ENCODE results near the gene SERPINC1. TPM values are rescaled to one million over a fixed set of nuclear protein-coding genes. Genes with fewer than 3 reads are reported as not detected.
"Not testable (repeated sequence)": the region's sequence is repeated elsewhere in the genome, so short reads cannot be mapped to it uniquely, and the experiment has no call there.

SERPINC1 gene
- total RNA-seq, 1 donor from 2014 or later = not detected

DNA sequence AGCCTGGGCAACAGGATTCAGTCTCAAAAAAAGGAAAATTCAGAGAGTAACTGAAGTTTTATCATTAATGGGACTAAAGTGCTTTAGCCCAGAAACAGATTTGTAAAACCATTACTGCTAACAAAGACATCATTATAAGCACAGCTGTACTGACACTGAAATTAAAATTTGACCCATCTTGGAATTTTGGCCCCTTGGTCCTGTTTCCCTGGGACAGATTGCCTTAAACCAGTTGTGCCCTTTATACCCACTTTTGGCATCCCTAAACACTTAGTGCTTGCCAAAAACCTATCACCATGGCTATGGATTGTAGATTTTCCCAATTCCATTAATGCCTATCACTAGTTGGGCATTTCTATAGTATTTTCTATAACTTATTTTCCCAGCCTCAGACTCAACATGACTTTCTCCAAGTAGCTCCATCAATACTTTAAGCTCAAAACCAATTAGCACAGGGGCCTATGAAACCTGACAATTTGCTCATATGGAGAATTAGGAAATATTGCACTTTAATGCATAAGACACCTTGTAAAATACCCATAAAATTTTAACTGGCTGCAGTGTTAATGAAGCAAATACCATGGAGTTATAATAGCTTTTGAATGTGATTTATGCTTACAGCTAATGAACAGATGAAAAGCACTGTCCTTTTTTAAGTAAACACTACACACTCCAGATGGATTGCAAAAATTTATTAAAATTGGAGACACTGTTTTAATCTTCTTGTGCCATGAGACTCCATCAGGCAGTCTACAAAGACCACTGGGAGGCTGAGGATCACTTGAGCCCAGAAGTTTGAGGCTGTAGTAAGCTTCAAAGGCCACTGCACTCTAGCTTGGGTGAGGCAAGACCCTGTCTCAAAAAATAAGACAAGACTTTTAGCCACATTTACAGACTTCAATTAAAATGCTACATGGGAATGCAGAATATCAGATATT is 53.6 kb downstream of the SERPINC1 start:
- DNase-seq (ENCODE audit: low read depth in 2 of 2) = no peak

- no peak for DNase-seq (ENCODE audit: low read depth in 2 of 2)
Observed at GRCh38 chr1:173862769-173863223, 54.3 kb downstream of the SERPINC1 start.

- not testable (repeated sequence) for DNase-seq (ENCODE audit: low read depth in 2 of 2)
Observed at GRCh38 chr1:173862146-173862768, 54.9 kb downstream of the SERPINC1 start.

GRCh38 chr1:173861731-173862145 is 55.4 kb downstream of the SERPINC1 start:
- DNase-seq (ENCODE audit: low read depth in 2 of 2) = no peak

GRCh38 chr1:173860065-173860464 is 57.1 kb downstream of the SERPINC1 start:
- no peak for DNase-seq (ENCODE audit: low read depth in 2 of 2)

DNA sequence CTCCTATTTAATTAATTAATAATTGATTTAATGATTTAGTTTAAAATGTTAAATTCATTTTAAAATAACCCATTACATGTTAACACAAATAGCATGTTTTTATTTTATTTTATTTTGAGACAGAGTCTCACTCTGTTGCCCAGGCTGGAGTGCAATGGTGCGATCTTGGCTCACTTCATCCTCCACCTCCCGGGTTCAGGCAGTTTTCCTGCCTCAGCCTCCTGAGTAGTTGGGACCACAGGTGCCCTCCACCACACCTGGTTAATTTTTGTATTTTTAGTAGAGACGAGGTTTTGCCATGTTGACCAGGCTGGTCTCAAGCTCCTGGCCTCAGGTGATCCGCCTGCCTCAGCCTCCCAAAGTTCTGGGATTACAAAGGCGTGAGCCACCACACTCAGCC is 57.6 kb downstream of the SERPINC1 start:
- not testable (repeated sequence) for DNase-seq (ENCODE audit: low read depth in 2 of 2)

DNA sequence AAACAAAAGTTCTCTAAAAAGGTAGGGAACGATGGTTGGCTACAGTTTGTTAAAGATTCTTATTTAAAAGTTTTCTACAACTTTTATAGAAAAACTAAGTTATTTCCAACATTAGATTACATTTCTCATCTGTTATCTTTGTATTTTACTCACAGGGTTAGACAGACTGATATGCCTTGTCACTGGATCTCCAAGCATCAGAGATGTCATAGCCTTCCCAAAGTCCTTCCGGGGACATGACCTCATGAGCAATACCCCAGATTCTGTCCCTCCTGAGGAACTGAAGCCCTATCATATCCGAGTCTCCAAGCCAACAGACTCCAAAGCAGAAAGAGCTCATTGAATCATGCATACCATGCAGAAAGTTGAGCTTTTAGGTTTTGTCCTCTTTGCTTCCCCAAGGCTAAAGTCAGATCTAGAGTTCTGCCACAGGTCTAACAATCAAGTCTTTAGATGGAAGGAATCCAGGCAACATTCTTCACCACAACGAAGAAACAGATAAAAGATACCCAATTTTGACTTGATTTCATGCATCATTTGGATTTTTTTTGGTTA is 59.7 kb downstream of the SERPINC1 start:
- no peak for DNase-seq (ENCODE audit: low read depth in 2 of 2)

DNA sequence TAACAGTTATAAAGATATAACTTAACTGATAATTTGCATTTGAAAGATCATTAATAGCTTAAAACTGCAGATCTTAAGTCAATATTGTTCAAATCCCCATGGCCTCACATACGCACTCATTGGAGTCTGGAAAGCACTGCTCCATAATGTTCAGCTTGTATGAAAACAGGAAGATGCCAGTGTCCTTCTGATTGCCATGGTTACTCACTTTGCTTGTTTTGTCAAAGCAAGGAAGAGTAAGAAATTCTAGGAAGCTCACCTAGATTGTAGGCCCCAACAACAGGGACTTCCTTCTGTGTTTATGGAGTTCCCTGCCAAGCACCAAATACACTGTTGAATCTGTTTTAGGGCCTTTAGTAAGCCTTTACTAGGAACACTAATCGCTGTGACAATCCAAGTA is 60.2 kb downstream of the SERPINC1 start:
- peak; percentile 65 to 68 for DNase-seq (ENCODE audit: low read depth in 2 of 2)

GRCh38 chr1:173856014-173856413 is 61.1 kb downstream of the SERPINC1 start:
- no peak for DNase-seq (ENCODE audit: low read depth in 2 of 2)

Other genes starting within 250 kb of the SERPINC1 start
- not detected in 2 replicates for gene ANKRD45, start 247.5 kb downstream of the SERPINC1 start, total RNA-seq
- 25.1 and 38.1 TPM in 2 replicates for gene KLHL20, start 202.3 kb downstream of the SERPINC1 start, total RNA-seq
- 8.9 and 10.2 TPM in 2 replicates for gene DARS2, start 92.7 kb downstream of the SERPINC1 start, total RNA-seq
- 4.8 and 8.7 TPM in 2 replicates for gene CENPL, start 92.4 kb downstream of the SERPINC1 start, total RNA-seq
- 281 and 362 TPM in 2 replicates for gene GAS5, start 49.3 kb downstream of the SERPINC1 start, total RNA-seq
- 2.2 and 4.4 TPM in 2 replicates for gene ZBTB37, start 48.9 kb downstream of the SERPINC1 start, total RNA-seq
- gene RC3H1, start 105.0 kb upstream of the SERPINC1 start, total RNA-seq = 8.9 and 12.5 TPM in 2 replicates
- 17.9 and 27.0 TPM in 2 replicates for gene RABGAP1L, start 242.2 kb upstream of the SERPINC1 start, total RNA-seq